HG02588 (cell line): ENCODE data around the gene SUMO1.

Experiments
- ATAC-seq: cut with Tn5 transposase; IDR thresholded peaks from one replicate; pipeline ENCODE4 v1.9.1; 2021; ENCODE audit warnings: mild to moderate bottlenecking, moderate library complexity; ENCODE audit not compliant: unreplicated experiment

SUMO1 gene

DNA sequence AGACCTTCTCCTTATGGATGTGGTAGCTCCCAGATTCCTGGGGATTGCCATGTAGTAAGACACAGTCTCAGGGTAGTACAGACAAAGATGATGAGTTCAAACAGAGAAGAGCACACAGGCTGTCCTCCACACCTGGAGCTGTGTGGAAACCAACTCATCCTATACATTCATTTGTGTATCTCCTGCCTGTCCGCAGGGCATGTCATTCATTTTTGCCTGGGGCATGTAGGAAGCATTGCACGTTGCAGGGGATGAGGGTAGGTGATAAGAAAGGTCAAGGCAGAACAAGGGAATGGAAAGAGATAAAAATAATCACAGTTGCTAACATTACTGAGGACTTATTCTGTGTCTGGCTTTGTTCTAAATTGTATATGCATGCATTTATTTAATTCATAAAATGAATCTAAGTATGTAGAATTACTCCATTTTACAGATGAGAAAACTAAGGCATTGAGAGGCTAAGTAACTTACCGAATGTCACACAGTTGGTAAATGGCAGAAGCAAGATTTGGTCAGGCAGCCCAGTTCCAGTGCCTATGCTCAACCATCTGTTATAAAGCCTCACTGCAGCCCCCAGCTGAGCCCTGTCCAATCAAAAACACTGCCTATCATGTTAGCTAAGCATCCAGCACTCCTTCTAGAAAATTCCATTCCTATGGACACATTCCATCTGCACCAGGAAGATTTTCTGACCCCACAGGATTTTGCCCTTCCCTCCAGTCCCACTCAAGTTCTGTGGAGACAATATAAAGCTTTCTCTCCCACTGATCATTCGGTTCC lies 81.0 kb downstream of the SUMO1 start:
- no peak for ATAC-seq
